Heart left ventricle (tissue), 13 donors: ENCODE measurements around the gene HNRNPR.

Experiments
- POLR2A ChIP-seq, 2 donors: fragments of 450-650 bp; IDR thresholded peaks; one replicate each; pipeline ENCODE4 v1.6.1; 2017; ENCODE audit warnings: antibody characterized with exemption in 2 of 2, mild to moderate bottlenecking in 2 of 2, moderate library complexity in 2 of 2
- TF ChIP-seq, protein P1 (sequence below), 12 donors: fragments of 200-600 bp; sonication (generic) in 4 of 12; IDR thresholded peaks; one replicate each; pipeline versions ENCODE4 v1.5.0 to v1.8.0; 2018 to 2022; ENCODE audit warnings: antibody characterized with exemption in 12 of 12, mild to moderate bottlenecking in 5 of 12
- donor health status: ischemic (EF 13 %, LVEDD 7.1; RV severe dilation, severe dysfunction).
- donor health status: DM: no; HTN: yes; CAD: no.
- donor health status: DM: no; HTN: no; CAD: no.
- donor health status: ischemic (EF 25% LVEDD 6.9; RV normal size, moderate dysfunction).
- donor health status: ischemic (EF 25% LVEDD 5.7; RV mildly dilated, moderate dysfunction).
- donor health status: ischemic (EF 35%, LVEDD 5.7; RV mildly dilated, moderate dysfunction).
- donor health status: nonischemic (EF 11% LVEDD 7.7; RV severe dilation, severe dysfunction).
- donor health status: DM: yes; HTN: yes; CAD: no.
- donor health status: PGD.
- donor health status: ischemic (EF 29% LVEDD 5.4; RV normal size, mild dysfunction).
- donor health status: nonischemic (EF 23%, LVEDD 6.1; RV moderate dilation, normal function).

DNA sequence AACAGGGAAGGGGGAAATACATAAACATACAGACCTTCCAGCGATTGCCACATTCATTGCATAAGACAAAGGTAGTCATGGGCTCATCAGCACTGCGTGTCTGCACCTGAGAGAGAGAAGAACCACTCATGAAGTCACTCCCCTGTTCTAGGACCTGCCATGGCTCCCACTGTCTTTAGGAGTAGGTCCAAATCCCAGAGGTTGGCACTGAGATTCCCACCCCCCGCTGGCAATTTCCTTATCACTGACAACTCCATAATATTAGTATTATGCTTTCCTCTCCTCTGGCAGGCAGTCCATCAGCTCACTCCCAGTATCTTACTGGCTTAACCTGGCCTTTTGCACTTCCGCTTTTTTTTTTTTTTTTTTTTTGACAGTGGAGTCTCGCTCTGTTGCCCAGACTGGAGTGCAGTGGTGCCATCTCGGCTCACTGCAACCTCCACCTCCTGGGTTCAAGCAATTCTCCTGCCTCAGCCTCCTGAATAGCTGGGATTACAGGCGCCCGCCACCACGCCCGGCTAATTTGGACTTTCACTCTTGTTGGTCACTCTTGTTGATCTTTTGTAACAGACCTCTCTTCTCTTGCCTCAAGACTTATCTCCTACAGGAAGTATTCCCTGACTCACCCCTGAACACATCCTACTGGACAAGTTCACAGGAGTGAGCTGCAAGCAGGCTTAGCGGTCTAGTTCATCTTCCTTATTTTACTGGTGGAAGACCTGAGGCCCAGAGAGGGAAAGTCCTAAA is 40.4 kb upstream of the HNRNPR start:
- TF ChIP-seq, protein P1, sequence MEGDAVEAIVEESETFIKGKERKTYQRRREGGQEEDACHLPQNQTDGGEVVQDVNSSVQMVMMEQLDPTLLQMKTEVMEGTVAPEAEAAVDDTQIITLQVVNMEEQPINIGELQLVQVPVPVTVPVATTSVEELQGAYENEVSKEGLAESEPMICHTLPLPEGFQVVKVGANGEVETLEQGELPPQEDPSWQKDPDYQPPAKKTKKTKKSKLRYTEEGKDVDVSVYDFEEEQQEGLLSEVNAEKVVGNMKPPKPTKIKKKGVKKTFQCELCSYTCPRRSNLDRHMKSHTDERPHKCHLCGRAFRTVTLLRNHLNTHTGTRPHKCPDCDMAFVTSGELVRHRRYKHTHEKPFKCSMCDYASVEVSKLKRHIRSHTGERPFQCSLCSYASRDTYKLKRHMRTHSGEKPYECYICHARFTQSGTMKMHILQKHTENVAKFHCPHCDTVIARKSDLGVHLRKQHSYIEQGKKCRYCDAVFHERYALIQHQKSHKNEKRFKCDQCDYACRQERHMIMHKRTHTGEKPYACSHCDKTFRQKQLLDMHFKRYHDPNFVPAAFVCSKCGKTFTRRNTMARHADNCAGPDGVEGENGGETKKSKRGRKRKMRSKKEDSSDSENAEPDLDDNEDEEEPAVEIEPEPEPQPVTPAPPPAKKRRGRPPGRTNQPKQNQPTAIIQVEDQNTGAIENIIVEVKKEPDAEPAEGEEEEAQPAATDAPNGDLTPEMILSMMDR (IDR thresholded peaks at IDR 0.05), result no peak
- TF ChIP-seq POLR2A (IDR thresholded peaks at IDR 0.05), result no peak
